ENCODE results near the gene RASSF5.

DNA sequence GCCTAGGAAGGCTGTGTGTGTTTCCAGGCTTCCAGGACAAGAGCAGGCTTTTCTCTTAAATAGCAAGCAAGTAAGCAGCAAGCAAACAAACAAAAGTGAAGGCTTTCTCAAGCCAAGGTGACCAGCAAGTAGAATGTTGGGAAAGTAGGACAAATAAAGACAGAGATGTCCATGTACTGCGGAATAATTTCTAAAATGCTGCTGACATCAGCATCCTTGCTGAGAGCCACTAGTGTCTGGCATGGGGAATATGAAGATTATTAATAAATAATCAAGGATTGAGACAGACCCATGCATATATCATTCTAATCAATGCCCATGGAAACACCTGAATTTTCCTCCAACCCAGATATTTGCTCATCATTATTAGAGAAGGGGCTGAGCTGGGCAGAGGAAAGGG, 121.6 kb downstream of the RASSF5 start:
- TF ChIP-seq, protein P1, sequence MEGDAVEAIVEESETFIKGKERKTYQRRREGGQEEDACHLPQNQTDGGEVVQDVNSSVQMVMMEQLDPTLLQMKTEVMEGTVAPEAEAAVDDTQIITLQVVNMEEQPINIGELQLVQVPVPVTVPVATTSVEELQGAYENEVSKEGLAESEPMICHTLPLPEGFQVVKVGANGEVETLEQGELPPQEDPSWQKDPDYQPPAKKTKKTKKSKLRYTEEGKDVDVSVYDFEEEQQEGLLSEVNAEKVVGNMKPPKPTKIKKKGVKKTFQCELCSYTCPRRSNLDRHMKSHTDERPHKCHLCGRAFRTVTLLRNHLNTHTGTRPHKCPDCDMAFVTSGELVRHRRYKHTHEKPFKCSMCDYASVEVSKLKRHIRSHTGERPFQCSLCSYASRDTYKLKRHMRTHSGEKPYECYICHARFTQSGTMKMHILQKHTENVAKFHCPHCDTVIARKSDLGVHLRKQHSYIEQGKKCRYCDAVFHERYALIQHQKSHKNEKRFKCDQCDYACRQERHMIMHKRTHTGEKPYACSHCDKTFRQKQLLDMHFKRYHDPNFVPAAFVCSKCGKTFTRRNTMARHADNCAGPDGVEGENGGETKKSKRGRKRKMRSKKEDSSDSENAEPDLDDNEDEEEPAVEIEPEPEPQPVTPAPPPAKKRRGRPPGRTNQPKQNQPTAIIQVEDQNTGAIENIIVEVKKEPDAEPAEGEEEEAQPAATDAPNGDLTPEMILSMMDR (IDR thresholded peaks at IDR 0.05): no peak
- TF ChIP-seq POLR2A (IDR thresholded peaks at IDR 0.05): no peak

All from uterus (tissue), 2 donors.